CD4-positive, alpha-beta T cell (primary cell): ENCODE data around the gene CNTFR. TPM values are rescaled to one million over a fixed set of nuclear protein-coding genes. Genes with fewer than 3 reads are reported as not detected.

ENCODE experiments used
- ATAC-seq: fragments of 200-7000 bp; cut with Tn5 transposase; one replicate; pipeline ENCODE4 v1.10.0; 2022; ENCODE audit warnings: mild to moderate bottlenecking; ENCODE audit not compliant: poor library complexity
- CTCF ChIA-PET: fragments of 350-600 bp; sonication (Branson Sonifier 250); formaldehyde crosslinking; loops from one replicate; lab custom pipeline; 2021; ENCODE audit warnings: antibody characterized with exemption, inconsistent platforms; lab: Charles Lee
- POLR2A ChIA-PET: fragments of 350-600 bp; sonication (Branson Sonifier 250); formaldehyde crosslinking; loops from one replicate; lab custom pipeline; 2021; ENCODE audit warnings: antibody characterized with exemption, inconsistent platforms; lab: Charles Lee
- DNase-seq, 14 experiments: peaks; one replicate each; pipeline ENCODE4 v3.0.0-alpha.2; 2013 to 2020; ENCODE audit warnings: mixed read lengths in 2 of 14
- H3K27ac ChIP-seq, 2 donors: one replicate each; pipeline versions ENCODE4 v1.5.1 to v1.7.0; 2013; ENCODE audit warnings: low read length in 2 of 2, low read depth in 1 of 2, mild to moderate bottlenecking in 1 of 2
- H3K27me3 ChIP-seq, 2 experiments: 1 replicate in 1 of 2; 2 replicates in 1 of 2; pipeline versions ENCODE4 v1.6.1 to v1.7.0; 2013; ENCODE audit warnings: low read length in 2 of 2, control low read depth in 1 of 2, mild to moderate bottlenecking in 1 of 2, moderate library complexity in 1 of 2; ENCODE audit not compliant: insufficient read depth in 2 of 2, control insufficient read depth in 1 of 2
- H3K36me3 ChIP-seq: one replicate; pipeline ENCODE4 v1.6.1; 2013; ENCODE audit warnings: low read length, control low read depth; ENCODE audit not compliant: insufficient read depth
- H3K4me1 ChIP-seq: one replicate; pipeline ENCODE4 v1.6.1; 2013; ENCODE audit warnings: low read length, control low read depth; ENCODE audit not compliant: insufficient read depth
- H3K4me3 ChIP-seq: one replicate; pipeline ENCODE4 v1.5.1; 2013; ENCODE audit warnings: mild to moderate bottlenecking, low read length, moderate library complexity
- H3K9me3 ChIP-seq, 2 experiments: 1 replicate in 1 of 2; 2 replicates in 1 of 2; pipeline versions ENCODE4 v1.6.1 to v1.7.0; 2013; ENCODE audit warnings: low read length in 2 of 2, mild to moderate bottlenecking in 2 of 2, control low read depth in 1 of 2, moderate library complexity in 1 of 2; ENCODE audit not compliant: control insufficient read depth in 1 of 2, insufficient read depth in 1 of 2
- H3K27ac Mint-ChIP-seq: one replicate; pipeline ENCODE4 v1.8.0; 2020; ENCODE audit warnings: mixed read lengths
- H3K27me3 Mint-ChIP-seq: one replicate; pipeline ENCODE4 v1.8.0; 2021; ENCODE audit warnings: mixed read lengths
- H3K36me3 Mint-ChIP-seq: one replicate; pipeline ENCODE4 v1.8.0; 2021; ENCODE audit warnings: low read depth, mixed read lengths
- H3K4me1 Mint-ChIP-seq: one replicate; pipeline ENCODE4 v1.8.0; 2021; ENCODE audit warnings: low read depth, mixed read lengths
- H3K4me3 Mint-ChIP-seq: one replicate; pipeline ENCODE4 v1.8.0; 2020; ENCODE audit warnings: mild to moderate bottlenecking, mixed read lengths
- H3K9me3 Mint-ChIP-seq: one replicate; pipeline ENCODE4 v1.8.0; 2020; ENCODE audit warnings: mixed read lengths
- CTCF ChIP-seq: fragments of 200-600 bp; IDR thresholded peaks from one replicate; pipeline ENCODE4 v1.8.0; 2022; ENCODE audit warnings: antibody characterized with exemption, mild to moderate bottlenecking
- intact Hi-C, 2 experiments: fragments of 100-400 bp; cut with DNase I in 1 of 2; cut with micrococcal nuclease in 1 of 2; formaldehyde crosslinking; loops; one replicate each; pipeline versions ENCODE4 v1.15.1 to v1.9.0; 2023 to 2025; cut with DNase I, micrococcal nuclease
- total RNA-seq, 174 experiments: library from RNA in 2 of 174; stranded (reverse) in 2 of 174; gene quantifications; one replicate each; pipeline ENCODE4 v1.2.3 and lab custom pipeline; 2021 to 2026

The CNTFR gene
- total RNA-seq, 2 experiments from 2014 or later, result not detected

GRCh38 chr9:34553511-34554021 is 36.0 kb downstream of the CNTFR start:
- DNase-seq, result no peak
- Mint-ChIP-seq H3K4me3 (no peak overlapping the region), H3K27ac (no peak overlapping the region), H3K9me3 (no peaks in the 10 kb centered on the region), H3K36me3 (no peaks in the 10 kb centered on the region), H3K4me1 (no peaks in the 10 kb centered on the region), H3K27me3 (peaks cover 35% of the 10 kb centered on the region)
- ATAC-seq, result no peak
- no peak overlapping the region for H3K27ac ChIP-seq
- H3K36me3 ChIP-seq, result no peaks in the 10 kb centered on the region
- H3K4me3 ChIP-seq, result no peak overlapping the region
- ChIA-PET CTCF (no interaction called here), POLR2A (no interaction called here)
- intact Hi-C loops, result no loop called here
- no peaks in the 10 kb centered on the region for H3K9me3 ChIP-seq
- no peaks in the 10 kb centered on the region for H3K4me1 ChIP-seq
- H3K27me3 ChIP-seq, result peaks cover 4 to 8% of the 10 kb centered on the region in 2 experiments
- TF ChIP-seq CTCF, result no peak

GRCh38 chr9:34552986-34553385 is 36.5 kb downstream of the CNTFR start:
- TF ChIP-seq CTCF, result no peak
- Mint-ChIP-seq H3K27me3 (peaks cover 34% of the 10 kb centered on the region), H3K4me3 (no peak overlapping the region), H3K9me3 (no peaks in the 10 kb centered on the region), H3K4me1 (no peaks in the 10 kb centered on the region), H3K36me3 (no peaks in the 10 kb centered on the region), H3K27ac (no peak overlapping the region)
- Histone ChIP-seq H3K4me1 (no peaks in the 10 kb centered on the region), H3K4me3 (no peak overlapping the region), H3K9me3 (no peaks in the 10 kb centered on the region), H3K27ac (no peak overlapping the region), H3K36me3 (no peaks in the 10 kb centered on the region), H3K27me3 (peaks cover 3 to 4% of the 10 kb centered on the region in 2 experiments)
- DNase-seq (no peak), ATAC-seq (no peak)
- intact Hi-C loops, result no loop called here
- POLR2A ChIA-PET, result no interaction called here
- CTCF ChIA-PET, result no interaction called here

- ATAC-seq (no peak), DNase-seq (no peak)
- no peaks in the 10 kb centered on the region for H3K4me1 ChIP-seq
- POLR2A ChIA-PET, result no interaction called here
- Mint-ChIP-seq H3K4me1 (no peaks in the 10 kb centered on the region), H3K27me3 (peaks cover 33% of the 10 kb centered on the region), H3K36me3 (no peaks in the 10 kb centered on the region), H3K9me3 (no peaks in the 10 kb centered on the region), H3K4me3 (no peak overlapping the region), H3K27ac (no peak overlapping the region)
- H3K27me3 ChIP-seq, result peaks cover 3 to 6% of the 10 kb centered on the region in 2 experiments
- H3K27ac ChIP-seq, result no peak overlapping the region
- H3K9me3 ChIP-seq, result no peaks in the 10 kb centered on the region
- intact Hi-C loops, result no loop called here
- CTCF ChIA-PET, result no interaction called here
- no peak overlapping the region for H3K4me3 ChIP-seq
- H3K36me3 ChIP-seq, result no peaks in the 10 kb centered on the region
- TF ChIP-seq CTCF, result no peak
Observed at GRCh38 chr9:34552606-34552981, 36.9 kb downstream of the CNTFR start.
